ENCODE measurements around the gene THRA. TPM values are rescaled to one million over a fixed set of nuclear protein-coding genes. Genes with fewer than 3 reads are reported as not detected.
A peak's percentile ranks its signal among the peaks of the same experiment; 100 is the strongest.

The THRA gene
- total and polyA plus RNA-seq, 8 donors, result 37.9 to 80.7 (median 72.3) TPM

- Histone ChIP-seq H3K27ac (no peak overlapping the region), H3K4me3 (no peak overlapping the region), H3K9me3 (no peaks in the 10 kb centered on the region), H3K4me1 (peaks cover 37 to 57% of the 10 kb centered on the region in 2 donors), H3K36me3 (peaks cover 0 to 18% of the 10 kb centered on the region in 2 donors), H3K27me3 (no peaks in the 10 kb centered on the region)
- TF ChIP-seq, protein P1, sequence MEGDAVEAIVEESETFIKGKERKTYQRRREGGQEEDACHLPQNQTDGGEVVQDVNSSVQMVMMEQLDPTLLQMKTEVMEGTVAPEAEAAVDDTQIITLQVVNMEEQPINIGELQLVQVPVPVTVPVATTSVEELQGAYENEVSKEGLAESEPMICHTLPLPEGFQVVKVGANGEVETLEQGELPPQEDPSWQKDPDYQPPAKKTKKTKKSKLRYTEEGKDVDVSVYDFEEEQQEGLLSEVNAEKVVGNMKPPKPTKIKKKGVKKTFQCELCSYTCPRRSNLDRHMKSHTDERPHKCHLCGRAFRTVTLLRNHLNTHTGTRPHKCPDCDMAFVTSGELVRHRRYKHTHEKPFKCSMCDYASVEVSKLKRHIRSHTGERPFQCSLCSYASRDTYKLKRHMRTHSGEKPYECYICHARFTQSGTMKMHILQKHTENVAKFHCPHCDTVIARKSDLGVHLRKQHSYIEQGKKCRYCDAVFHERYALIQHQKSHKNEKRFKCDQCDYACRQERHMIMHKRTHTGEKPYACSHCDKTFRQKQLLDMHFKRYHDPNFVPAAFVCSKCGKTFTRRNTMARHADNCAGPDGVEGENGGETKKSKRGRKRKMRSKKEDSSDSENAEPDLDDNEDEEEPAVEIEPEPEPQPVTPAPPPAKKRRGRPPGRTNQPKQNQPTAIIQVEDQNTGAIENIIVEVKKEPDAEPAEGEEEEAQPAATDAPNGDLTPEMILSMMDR (IDR thresholded peaks at IDR 0.05), result no peak
- intact Hi-C loops (cut with DNase I), result no loop called here
- DNase-seq, result no peak
- no peak for ATAC-seq
Measured at GRCh38 chr17:40076591-40076990, 13.8 kb downstream of the THRA start.

GRCh38 chr17:40079545-40079944 is 16.8 kb downstream of the THRA start:
- ATAC-seq (no peak), DNase-seq (no peak)
- Histone ChIP-seq H3K4me3 (no peak overlapping the region), H3K9me3 (no peaks in the 10 kb centered on the region), H3K4me1 (peaks cover 18 to 27% of the 10 kb centered on the region in 2 donors), H3K36me3 (peaks cover 0 to 32% of the 10 kb centered on the region in 2 donors), H3K27ac (no peak overlapping the region), H3K27me3 (no peaks in the 10 kb centered on the region)
- intact Hi-C loops (cut with DNase I), result no loop called here
- TF ChIP-seq, protein P1 (IDR thresholded peaks at IDR 0.05), result no peak

DNA sequence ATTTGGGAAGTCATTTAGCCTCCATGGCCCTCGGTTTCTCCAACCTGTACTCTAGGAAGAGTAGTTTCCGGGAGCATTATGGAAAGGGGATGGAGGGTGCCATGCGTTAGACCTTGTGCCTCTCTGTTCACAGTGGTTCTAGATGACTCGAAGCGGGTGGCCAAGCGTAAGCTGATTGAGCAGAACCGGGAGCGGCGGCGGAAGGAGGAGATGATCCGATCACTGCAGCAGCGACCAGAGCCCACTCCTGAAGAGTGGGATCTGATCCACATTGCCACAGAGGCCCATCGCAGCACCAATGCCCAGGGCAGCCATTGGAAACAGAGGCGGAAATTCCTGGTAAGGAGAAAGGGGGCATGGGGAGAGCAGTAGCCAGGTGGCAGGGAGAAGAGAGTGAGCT is 21.7 kb downstream of the THRA start:
- Histone ChIP-seq H3K9me3 (no peaks in the 10 kb centered on the region), H3K36me3 (peaks cover 3 to 66% of the 10 kb centered on the region in 2 donors), H3K4me3 (no peak overlapping the region), H3K27ac (no peak overlapping the region), H3K27me3 (no peaks in the 10 kb centered on the region), H3K4me1 (peaks cover 0 to 4% of the 10 kb centered on the region in 2 donors)
- intact Hi-C loops (cut with DNase I), result no loop called here
- TF ChIP-seq, protein P1 (IDR thresholded peaks at IDR 0.05), result no peak
- no peak for ATAC-seq
- no peak for DNase-seq

- H3K36me3 ChIP-seq, result peaks cover 3 to 68% of the 10 kb centered on the region in 2 donors
- peak; percentile 73 for ATAC-seq
- intact Hi-C loops (cut with DNase I), result no loop called here
Measured at GRCh38 chr17:40086150-40087044, 23.6 kb downstream of the THRA start.

More at GRCh38 chr17:40086150-40087044, 23.6 kb downstream of the THRA start:
- no peak overlapping the region for H3K4me3 ChIP-seq
- peak in 1 of 4 donors; percentile 67 for DNase-seq
- no peaks in the 10 kb centered on the region for H3K9me3 ChIP-seq
- no peak overlapping the region for H3K27ac ChIP-seq
- TF ChIP-seq, protein P1 (IDR thresholded peaks at IDR 0.05), result peak; percentile 69 to 78
- no peaks in the 10 kb centered on the region for H3K27me3 ChIP-seq
- peaks cover 0 to 9% of the 10 kb centered on the region in 2 donors for H3K4me1 ChIP-seq

Measured in left lung (tissue), 10 donors.